Lung (tissue), 12 donors: ENCODE results near the gene PLIN4. TPM values are rescaled to one million over a fixed set of nuclear protein-coding genes. Genes with fewer than 3 reads are reported as not detected.

ENCODE experiments used
- ATAC-seq: fragments of 200-7000 bp; cut with Tn5 transposase; one replicate; pipeline ENCODE4 v1.9.1; 2020; ENCODE audit warnings: moderate number of reproducible peaks; ENCODE audit not compliant: insufficient read depth, low FRiP score
- DNase-seq, 3 donors: peaks; one replicate each; pipeline ENCODE4 v3.0.0-alpha.2; 2013 to 2017
- H3K27ac ChIP-seq, 2 donors: one replicate each; pipeline ENCODE4 v1.5.1; 2013; ENCODE audit warnings: mild to moderate bottlenecking in 2 of 2, moderate library complexity in 2 of 2, control low read depth in 1 of 2, inconsistent platforms in 1 of 2, low read depth in 1 of 2, low read length in 1 of 2
- H3K27me3 ChIP-seq, 3 donors: one replicate each; pipeline ENCODE4 v1.5.1; 2013; ENCODE audit warnings: low read length in 2 of 3; ENCODE audit not compliant: control insufficient read depth in 3 of 3, insufficient read depth in 3 of 3
- H3K36me3 ChIP-seq, 4 donors: one replicate each; pipeline ENCODE4 v1.5.1; 2013; ENCODE audit warnings: low read length in 4 of 4, mild to moderate bottlenecking in 1 of 4, moderate library complexity in 1 of 4; ENCODE audit not compliant: control insufficient read depth in 4 of 4, insufficient read depth in 4 of 4
- H3K4me1 ChIP-seq, 5 donors: one replicate each; pipeline ENCODE4 v1.5.1; 2013; ENCODE audit warnings: low read length in 5 of 5, mild to moderate bottlenecking in 2 of 5, moderate library complexity in 1 of 5; ENCODE audit not compliant: control insufficient read depth in 5 of 5, insufficient read depth in 5 of 5
- H3K4me3 ChIP-seq: one replicate; pipeline ENCODE4 v1.5.1; 2013; ENCODE audit warnings: mild to moderate bottlenecking, control low read depth, moderate library complexity
- H3K9ac ChIP-seq, 2 donors: one replicate each; pipeline ENCODE4 v1.5.1; 2013; ENCODE audit warnings: low read length in 2 of 2, control low read depth in 1 of 2; ENCODE audit not compliant: insufficient read depth in 1 of 2
- H3K9me3 ChIP-seq, 4 donors: one replicate each; pipeline ENCODE4 v1.5.1; 2013; ENCODE audit warnings: low read length in 3 of 4, mild to moderate bottlenecking in 1 of 4, moderate library complexity in 1 of 4; ENCODE audit not compliant: control insufficient read depth in 4 of 4, insufficient read depth in 3 of 4
- WGBS, 2 donors: extraction: QIAGEN DNeasy Blood & Tissue Kit; methylation state at CpG; one replicate each; pipeline ENCODE4 v1.1.7; 2013; 5-methylcytosine and 5-hydroxymethylcytosine counted together
- polyA plus RNA-seq, 2 donors: library from polyadenylated mRNA; stranded (reverse); fragments of 200-250 nt; gene quantifications; one replicate each; pipeline ENCODE4 v1.2.1, GENCODE V29; 2013
- total RNA-seq, 2 donors: library from RNA; depleted of rRNA in 1 of 2; stranded (reverse); fragments of >200 nt in 1 of 2; gene quantifications; one replicate each; pipeline ENCODE4 v1.2.1, GENCODE V29; 2014 to 2021
- TF ChIP-seq, protein P1 (sequence below): IDR thresholded peaks from 2 replicates; pipeline ENCODE4 v1.5.1; 2012; ENCODE audit warnings: mild to moderate bottlenecking; ENCODE audit errors: control extremely low read depth, extremely low read depth
- donor health status: control.
- donor health status: control.
- donor health status: Bipolar disorder and iron deficiency.
- donor health status: healthy.
- donor health status: DM: yes; HTN: yes; CAD: no.

The PLIN4 gene
- total and polyA plus RNA-seq, 4 donors, result 0.85 to 5.0 (median 3.8) TPM

GRCh38 chr19:4455719-4456475 is 62.4 kb downstream of the PLIN4 start:
- WGBS, 2 donors, result 48 to 54% methylated on average over 14 to 15 of the region's 15 CpGs
- Histone ChIP-seq H3K27ac (peak overlapping the region; percentile 18 to 70), H3K27me3 (no peaks in the 10 kb centered on the region), H3K4me3 (no peak overlapping the region), H3K36me3 (peaks cover 10 to 34% (median 14%) of the 10 kb centered on the region in 4 donors), H3K9me3 (no peaks in the 10 kb centered on the region), H3K9ac (no peak overlapping the region), H3K4me1 (peaks cover 0 to 22% (median 7%) of the 10 kb centered on the region in 5 donors)
- ATAC-seq (no peak), DNase-seq (peak; percentile 29 to 65 (median 53))
- TF ChIP-seq, protein P1, sequence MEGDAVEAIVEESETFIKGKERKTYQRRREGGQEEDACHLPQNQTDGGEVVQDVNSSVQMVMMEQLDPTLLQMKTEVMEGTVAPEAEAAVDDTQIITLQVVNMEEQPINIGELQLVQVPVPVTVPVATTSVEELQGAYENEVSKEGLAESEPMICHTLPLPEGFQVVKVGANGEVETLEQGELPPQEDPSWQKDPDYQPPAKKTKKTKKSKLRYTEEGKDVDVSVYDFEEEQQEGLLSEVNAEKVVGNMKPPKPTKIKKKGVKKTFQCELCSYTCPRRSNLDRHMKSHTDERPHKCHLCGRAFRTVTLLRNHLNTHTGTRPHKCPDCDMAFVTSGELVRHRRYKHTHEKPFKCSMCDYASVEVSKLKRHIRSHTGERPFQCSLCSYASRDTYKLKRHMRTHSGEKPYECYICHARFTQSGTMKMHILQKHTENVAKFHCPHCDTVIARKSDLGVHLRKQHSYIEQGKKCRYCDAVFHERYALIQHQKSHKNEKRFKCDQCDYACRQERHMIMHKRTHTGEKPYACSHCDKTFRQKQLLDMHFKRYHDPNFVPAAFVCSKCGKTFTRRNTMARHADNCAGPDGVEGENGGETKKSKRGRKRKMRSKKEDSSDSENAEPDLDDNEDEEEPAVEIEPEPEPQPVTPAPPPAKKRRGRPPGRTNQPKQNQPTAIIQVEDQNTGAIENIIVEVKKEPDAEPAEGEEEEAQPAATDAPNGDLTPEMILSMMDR, result no peak

DNA sequence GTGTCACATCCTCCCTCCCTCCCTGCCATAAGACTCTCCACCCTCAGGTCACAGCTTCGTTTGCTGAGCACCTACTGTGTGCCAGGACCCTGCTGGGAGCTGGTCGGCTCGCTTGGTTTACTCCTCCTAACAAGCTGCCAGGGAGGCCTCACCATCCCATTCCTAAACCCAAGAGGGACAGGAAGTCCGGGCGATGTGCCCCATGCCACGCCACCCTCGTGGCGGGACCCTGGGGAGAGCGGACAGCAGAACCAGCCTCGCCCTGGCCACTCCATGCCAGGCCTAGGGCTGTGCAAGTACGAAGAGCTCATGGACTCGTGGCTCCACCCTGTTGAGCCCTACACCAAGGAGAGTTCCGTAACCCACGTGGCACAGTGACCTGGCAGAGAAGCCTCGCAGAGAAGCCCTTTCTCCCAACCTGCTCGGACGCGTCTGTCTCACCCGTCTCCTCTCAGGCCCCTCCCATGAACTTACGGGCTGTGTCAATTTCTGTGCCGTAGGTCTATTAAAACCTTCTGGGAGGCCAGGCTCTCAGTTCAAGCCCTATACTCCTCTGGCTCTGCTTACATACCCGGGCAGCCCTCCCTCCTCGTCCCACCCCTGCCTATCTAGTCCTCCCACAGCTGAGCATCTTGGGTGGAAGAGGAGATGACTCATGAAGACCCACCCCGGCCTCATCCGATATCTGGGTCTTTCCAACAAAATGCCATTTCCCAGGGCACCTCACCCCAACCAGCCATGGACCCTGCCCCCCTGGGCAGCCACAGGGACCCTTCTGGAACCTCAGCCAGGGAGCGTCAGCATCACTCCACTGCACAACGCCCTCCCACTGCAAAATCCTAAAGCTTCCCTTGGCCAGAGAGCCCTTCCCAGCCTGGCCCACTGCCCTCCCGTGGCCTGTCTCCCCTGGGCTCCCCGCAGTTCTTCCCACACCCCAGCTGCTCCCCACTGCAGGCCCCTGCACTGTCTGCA is 63.3 kb downstream of the PLIN4 start:
- H3K36me3 ChIP-seq, result peaks cover 10 to 36% (median 17%) of the 10 kb centered on the region in 4 donors
- peaks cover 0 to 22% (median 7%) of the 10 kb centered on the region in 5 donors for H3K4me1 ChIP-seq
- TF ChIP-seq, protein P1, result no peak
- H3K9me3 ChIP-seq, result no peaks in the 10 kb centered on the region
- H3K27ac ChIP-seq, result peak overlapping the region in 1 of 2 donors; percentile 8
- ATAC-seq (no peak), DNase-seq (peak in 1 of 3 donors; percentile 34)
- no peak overlapping the region for H3K4me3 ChIP-seq
- 74 to 84% methylated on average over 29 of the region's 29 CpGs for WGBS, 2 donors
- no peaks in the 10 kb centered on the region for H3K27me3 ChIP-seq
- H3K9ac ChIP-seq, result peak overlapping the region in 1 of 2 donors; percentile 19

GRCh38 chr19:4453232-4454179 is 64.8 kb downstream of the PLIN4 start:
- ATAC-seq, result no peak
- Histone ChIP-seq H3K27me3 (no peaks in the 10 kb centered on the region), H3K36me3 (peaks cover 10 to 50% (median 23%) of the 10 kb centered on the region in 4 donors), H3K4me3 (no peak overlapping the region), H3K4me1 (peaks cover 0 to 27% (median 7%) of the 10 kb centered on the region in 5 donors), H3K27ac (no peak overlapping the region), H3K9me3 (no peaks in the 10 kb centered on the region), H3K9ac (no peak overlapping the region)
- DNase-seq, result peak in 1 of 3 donors; percentile 8
- TF ChIP-seq, protein P1, result no peak
- WGBS, 2 donors, result 79 to 85% methylated on average over 32 to 34 of the region's 34 CpGs
